Prostate gland (tissue), 2 donors: Measurements from ENCODE around the gene NR6A1. TPM values are rescaled to one million over a fixed set of nuclear protein-coding genes. Genes with fewer than 3 reads are reported as not detected.

Experiments
- DNase-seq: peaks from one replicate; pipeline ENCODE4 v3.0.0-alpha.2; 2019; ENCODE audit warnings: low spot score
- H3K27ac ChIP-seq, 2 donors: fragments of 200-600 bp; sonication (generic); 2 replicates each; pipeline ENCODE4 v1.5.1; 2017 to 2019
- H3K27me3 ChIP-seq: fragments of 200-600 bp; sonication (generic); replicated peaks from 2 replicates; pipeline ENCODE4 v1.5.1; 2019; ENCODE audit not compliant: insufficient read depth
- H3K36me3 ChIP-seq, 2 donors: fragments of 200-600 bp; sonication (generic); 1 replicate in 1 of 2; 2 replicates in 1 of 2; pipeline versions ENCODE4 v1.5.1 to v1.8.1; 2017 to 2019
- H3K4me1 ChIP-seq: fragments of 200-600 bp; sonication (generic); replicated peaks from 2 replicates; pipeline ENCODE4 v1.5.1; 2019
- H3K4me3 ChIP-seq, 2 donors: fragments of 200-600 bp; sonication (generic); 2 replicates each; pipeline ENCODE4 v1.5.1; 2017 to 2019
- H3K9me3 ChIP-seq: fragments of 200-600 bp; sonication (generic); 2 replicates; pipeline ENCODE4 v1.5.1; 2017
- CTCF ChIP-seq, 4 experiments: fragments of 200-600 bp in 2 of 4; fragments of 450-650 bp in 2 of 4; sonication (generic) in 2 of 4; IDR thresholded peaks; 1 replicate in 3 of 4; 2 replicates in 1 of 4; pipeline ENCODE4 v1.5.1; 2016 to 2019; ENCODE audit warnings: antibody characterized with exemption in 4 of 4, mild to moderate bottlenecking in 2 of 4, moderate library complexity in 2 of 4
- POLR2A ChIP-seq: fragments of 450-650 bp; IDR thresholded peaks from one replicate; pipeline ENCODE4 v1.6.1; 2016; ENCODE audit warnings: antibody characterized with exemption, mild to moderate bottlenecking
- POLR2AphosphoS5 ChIP-seq: sonication (generic); formaldehyde crosslinking; IDR thresholded peaks from one replicate; pipeline ENCODE4 v1.6.1; 2017; ENCODE audit warnings: antibody characterized with exemption
- WGBS: methylation state at CpG from one replicate; pipeline ENCODE4 v1.1.5; 2018; 5-methylcytosine and 5-hydroxymethylcytosine counted together
- intact Hi-C: fragments of 100-400 bp; cut with DNase I; formaldehyde crosslinking; loops from one replicate; pipeline ENCODE4 v1.14.2; 2022
- total RNA-seq, 2 donors: library from RNA; depleted of rRNA; stranded (reverse); fragments of >200 nt; gene quantifications; one replicate each; pipeline ENCODE4 v1.1.0, GENCODE V29; 2016

NR6A1 gene
- total RNA-seq, 2 donors from 2014 or later = 1.3 to 53.7 TPM

GRCh38 chr9:124790801-124791505, 19.8 kb upstream of the NR6A1 start:
- WGBS = 91% methylated on average over 5 of the region's 5 CpGs
- Histone ChIP-seq H3K4me3 (no peak overlapping the region), H3K9me3 (no peaks in the 10 kb centered on the region), H3K4me1 (no peaks in the 10 kb centered on the region), H3K27me3 (no peaks in the 10 kb centered on the region), H3K27ac (no peak overlapping the region), H3K36me3 (no peaks in the 10 kb centered on the region)
- intact Hi-C loops = no loop called here
- no peak for DNase-seq
- no peak for TF ChIP-seq POLR2A
- no peak for TF ChIP-seq CTCF (IDR thresholded peaks at IDR 0.05)
- TF ChIP-seq POLR2AphosphoS5 = no peak

GRCh38 chr9:124790301-124790700, 19.2 kb upstream of the NR6A1 start:
- intact Hi-C loops = no loop called here
- no peaks in the 10 kb centered on the region for H3K4me1 ChIP-seq
- H3K27ac ChIP-seq = no peak overlapping the region
- H3K9me3 ChIP-seq = no peaks in the 10 kb centered on the region
- DNase-seq = no peak
- TF ChIP-seq POLR2AphosphoS5 = no peak
- no peak for TF ChIP-seq POLR2A
- no peak for TF ChIP-seq CTCF (IDR thresholded peaks at IDR 0.05)
- H3K36me3 ChIP-seq = no peaks in the 10 kb centered on the region
- H3K27me3 ChIP-seq = no peaks in the 10 kb centered on the region
- no peak overlapping the region for H3K4me3 ChIP-seq
- WGBS = 94% methylated on average over 8 of the region's 8 CpGs

GRCh38 chr9:124789531-124789930, 18.4 kb upstream of the NR6A1 start:
- H3K4me3 ChIP-seq = no peak overlapping the region
- H3K36me3 ChIP-seq = no peaks in the 10 kb centered on the region
- WGBS = 72% methylated on average over 2 of the region's 2 CpGs
- no peaks in the 10 kb centered on the region for H3K27me3 ChIP-seq
- TF ChIP-seq CTCF (IDR thresholded peaks at IDR 0.05) (no peak), POLR2A (no peak), POLR2AphosphoS5 (no peak)
- no peaks in the 10 kb centered on the region for H3K4me1 ChIP-seq
- DNase-seq = no peak
- intact Hi-C loops = no loop called here
- no peaks in the 10 kb centered on the region for H3K9me3 ChIP-seq
- no peak overlapping the region for H3K27ac ChIP-seq

GRCh38 chr9:124788542-124789217, 17.6 kb upstream of the NR6A1 start:
- Histone ChIP-seq H3K9me3 (no peaks in the 10 kb centered on the region), H3K4me1 (no peaks in the 10 kb centered on the region), H3K36me3 (no peaks in the 10 kb centered on the region), H3K27me3 (no peaks in the 10 kb centered on the region), H3K4me3 (no peak overlapping the region), H3K27ac (no peak overlapping the region)
- intact Hi-C loops = no loop called here
- DNase-seq = no peak
- WGBS = 91% methylated on average over 3 of the region's 3 CpGs
- no peak for TF ChIP-seq POLR2AphosphoS5
- TF ChIP-seq POLR2A = no peak
- no peak for TF ChIP-seq CTCF (IDR thresholded peaks at IDR 0.05)
